K562 (cell line): ENCODE data around the gene PPP4C. TPM values are rescaled to one million over a fixed set of nuclear protein-coding genes. Genes with fewer than 3 reads are reported as not detected.

Experiments
- ATAC-seq: fragments of 200-7000 bp; cut with Tn5 transposase; 3 replicates; pipeline ENCODE4 v1.9.1; 2020; ENCODE audit warnings: moderate library complexity
- BruUV-seq: library from RNA; stranded (reverse); fragments of 400-500 nt; replicated peaks from 2 replicates; lab custom pipeline; 2021; lab: Mats Ljungman, UMichigan
- CTCF ChIA-PET: fragments of 300-600 bp; formaldehyde crosslinking; extraction: SDS; loops from one replicate; lab custom pipeline; 2021; ENCODE audit warnings: low intra/inter-chr PET ratio; lab: Yijun Ruan, JAX
- POLR2A ChIA-PET: fragments of 300-600, 350-650 bp; sonication (Branson Sonifier 250); formaldehyde crosslinking; extraction: SDS; loops from one replicate; lab custom pipeline; 2021; ENCODE audit warnings: antibody characterized with exemption, inconsistent platforms; lab: Yijun Ruan, JAX
- DNase-seq, 4 experiments: peaks; one replicate each; pipeline versions ENCODE4 v3.0.0 to v3.0.0-alpha.2; 2011 to 2018; ENCODE audit warnings: low spot score in 3 of 4, mixed read lengths in 3 of 4; ENCODE audit errors: extremely low read depth in 1 of 4
- FAIRE-seq: peaks from 2 replicates; lab custom pipeline; 2011; peaks lifted over from hg19 to GRCh38; lab: Jason Lieb, UNC
- H2AFZ ChIP-seq: 2 replicates; pipeline ENCODE4 v1.6.0; 2011; ENCODE audit warnings: low read depth, low read length, control low read depth, inconsistent platforms
- H3K27ac ChIP-seq: fragments of 200-600 bp; 3 replicates; pipeline ENCODE4 v1.8.0; 2011; ENCODE audit warnings: low read depth, mild to moderate bottlenecking, control low read depth, inconsistent platforms, low read length, moderate library complexity, mixed read lengths; ENCODE audit errors: extremely low read depth
- H3K27me3 ChIP-seq, 2 experiments: fragments of 300-600 bp in 1 of 2; 2 replicates in 1 of 2; 3 replicates in 1 of 2; pipeline versions ENCODE4 v1.6.0 to v1.8.0; 2011; ENCODE audit warnings: inconsistent platforms in 2 of 2, low read length in 2 of 2, mild to moderate bottlenecking in 1 of 2, mixed read lengths in 1 of 2, moderate library complexity in 1 of 2; ENCODE audit not compliant: control insufficient read depth in 2 of 2, insufficient read depth in 2 of 2
- H3K36me3 ChIP-seq: fragments of 300-600 bp; 3 replicates; pipeline ENCODE4 v1.8.0; 2011; ENCODE audit warnings: mild to moderate bottlenecking, low read length, inconsistent platforms; ENCODE audit not compliant: control insufficient read depth, insufficient read depth
- H3K4me1 ChIP-seq, 2 experiments: fragments of 200-600 bp in 1 of 2; replicated peaks in 1 of 2; 2 replicates in 1 of 2; 3 replicates in 1 of 2; pipeline versions ENCODE4 v1.5.1 to v1.8.0; 2011; ENCODE audit warnings: inconsistent platforms in 2 of 2, low read length in 2 of 2, mild to moderate bottlenecking in 1 of 2, mixed read lengths in 1 of 2, moderate library complexity in 1 of 2; ENCODE audit not compliant: control insufficient read depth in 2 of 2, insufficient read depth in 2 of 2
- H3K4me2 ChIP-seq: 2 replicates; pipeline ENCODE4 v1.6.1; 2011; ENCODE audit warnings: low read length, control low read depth, inconsistent platforms, mixed read lengths; ENCODE audit not compliant: insufficient read depth
- H3K4me3 ChIP-seq: fragments of 200-600 bp; sonication (generic), shearing (Covaris generic); 2 replicates; pipeline ENCODE4 v1.5.1; 2016; ENCODE audit warnings: control low read depth, inconsistent platforms
- H3K79me2 ChIP-seq: fragments of 200-600 bp; 3 replicates; pipeline ENCODE4 v1.8.0; 2011; ENCODE audit warnings: low read length, inconsistent platforms; ENCODE audit not compliant: control insufficient read depth, insufficient read depth
- H3K9ac ChIP-seq, 2 experiments: 2 replicates each; pipeline versions ENCODE4 v1.6.0 to v1.6.1; 2011; ENCODE audit warnings: low read depth in 2 of 2, low read length in 2 of 2, control low read depth in 1 of 2, inconsistent platforms in 1 of 2, mild to moderate bottlenecking in 1 of 2, mixed read lengths in 1 of 2; ENCODE audit not compliant: insufficient read depth in 1 of 2
- H3K9me1 ChIP-seq: one replicate; pipeline ENCODE4 v1.6.0; 2011; ENCODE audit warnings: inconsistent platforms, mild to moderate bottlenecking, low read length, moderate library complexity; ENCODE audit not compliant: control insufficient read depth, insufficient read depth
- H3K9me3 ChIP-seq: replicated peaks from 2 replicates; pipeline ENCODE4 v1.5.1; 2011; ENCODE audit warnings: low read depth, low read length, inconsistent platforms; ENCODE audit not compliant: control insufficient read depth, insufficient read depth
- H4K20me1 ChIP-seq: replicated peaks from 2 replicates; pipeline ENCODE4 v1.6.1; 2011; ENCODE audit warnings: low read length, inconsistent platforms, mixed read lengths; ENCODE audit not compliant: control insufficient read depth, insufficient read depth
- CHD7 ChIP-seq: fragments of 200-600 bp; sonication (generic); IDR thresholded peaks from one replicate; pipeline ENCODE4 v1.6.1; 2012; ENCODE audit warnings: mild to moderate bottlenecking, low read depth, low read length, inconsistent platforms
- CTBP1 ChIP-seq: fragments of 450-650 bp; IDR thresholded peaks from 2 replicates; pipeline ENCODE4 v1.6.1; 2016; ENCODE audit warnings: borderline replicate concordance
- MAZ ChIP-seq, 2 experiments: fragments of 450-650 bp in 1 of 2; sonication (generic) in 1 of 2; formaldehyde crosslinking; IDR thresholded peaks in 1 of 2; conservative IDR thresholded peaks in 1 of 2; 2 replicates each; pipeline versions ENCODE4 v1.4.0 to v1.5.0; 2020; ENCODE audit warnings: mild to moderate bottlenecking in 1 of 2, missing genetic modification reagents in 1 of 2
- MTA2 ChIP-seq: fragments of 450-650 bp; IDR thresholded peaks from 2 replicates; pipeline ENCODE4 v1.6.1; 2016; ENCODE audit warnings: low read depth
- MTF1 ChIP-seq: fragments of 250-450 bp; sonication (Bioruptor Pico); IDR thresholded peaks from 2 replicates; pipeline ENCODE4 v1.9.0; 2021; ENCODE audit warnings: moderate library complexity, mild to moderate bottlenecking, inconsistent platforms, borderline replicate concordance
- RBM17 ChIP-seq: fragments of 200-400 bp; formaldehyde crosslinking; IDR thresholded peaks from 2 replicates; pipeline ENCODE4 v1.6.1; 2017; ENCODE audit warnings: low read depth, mild to moderate bottlenecking, low read length, borderline replicate concordance
- ZNF121 ChIP-seq: sonication (generic); formaldehyde crosslinking; conservative IDR thresholded peaks from 2 replicates; pipeline ENCODE4 v1.8.0; 2022; ENCODE audit warnings: missing genetic modification reagents
- WGBS: fragments of 100-300 bp; shearing (Covaris generic); methylation state at CpG from one replicate; pipeline ENCODE4 v1.1.6; 2016; ENCODE audit warnings: low coverage, mixed read lengths; ENCODE audit not compliant: insufficient coverage; ENCODE audit errors: missing lambda C conversion rate; 5-methylcytosine and 5-hydroxymethylcytosine counted together
- in situ Hi-C: fragments of 300-500 bp; cut with MboI; formaldehyde crosslinking; loops from 4 replicates; pipeline ENCODE4 v1.15.0; 2018; ENCODE audit warnings: inconsistent platforms, mixed read lengths
- intact Hi-C: fragments of 100-400 bp; cut with micrococcal nuclease; formaldehyde crosslinking; loops from 2 replicates; pipeline ENCODE4 v1.14.2; 2022
- polyA plus RNA-seq, 8 experiments: library from polyadenylated mRNA; depleted of rRNA in 4 of 8; stranded (reverse) in 5 of 8; unstranded in 3 of 8; fragments of >200 nt; fragmentation: Nextera tagmentation in 2 of 8; fragmentation: Illumina TruSeq in 1 of 8; extraction: Ambion mirVana in 2 of 8; extraction: Trizol in 1 of 8; gene quantifications; 2 replicates each; pipeline versions ENCODE4 v1.2.1 to v1.2.3, GENCODE V29; 2011 to 2014; ENCODE audit warnings: inconsistent platforms in 1 of 8, missing spikeins in 1 of 8
- total RNA-seq, 7 experiments: library from RNA; depleted of rRNA in 6 of 7; stranded (reverse); fragments of >200 nt in 6 of 7; fragmentation: Illumina TruSeq in 2 of 7; extraction: Trizol in 2 of 7; gene quantifications; 2 replicates each; pipeline versions ENCODE4 v1.2.1 to v1.2.3, GENCODE V29; 2011 to 2021; ENCODE audit warnings: low replicate concordance in 1 of 7

Gene PPP4C
- total and polyA plus RNA-seq, 9 of the 15 experiments (the other 6 are each of a cell fraction or from before 2014, with no cell fraction given), result 3.5 to 183 (median 131) TPM

- TF ChIP-seq CTBP1, result no peak
Observed at GRCh38 chr16:30028438-30029076, 47.2 kb upstream of the PPP4C start (continued).

DNA sequence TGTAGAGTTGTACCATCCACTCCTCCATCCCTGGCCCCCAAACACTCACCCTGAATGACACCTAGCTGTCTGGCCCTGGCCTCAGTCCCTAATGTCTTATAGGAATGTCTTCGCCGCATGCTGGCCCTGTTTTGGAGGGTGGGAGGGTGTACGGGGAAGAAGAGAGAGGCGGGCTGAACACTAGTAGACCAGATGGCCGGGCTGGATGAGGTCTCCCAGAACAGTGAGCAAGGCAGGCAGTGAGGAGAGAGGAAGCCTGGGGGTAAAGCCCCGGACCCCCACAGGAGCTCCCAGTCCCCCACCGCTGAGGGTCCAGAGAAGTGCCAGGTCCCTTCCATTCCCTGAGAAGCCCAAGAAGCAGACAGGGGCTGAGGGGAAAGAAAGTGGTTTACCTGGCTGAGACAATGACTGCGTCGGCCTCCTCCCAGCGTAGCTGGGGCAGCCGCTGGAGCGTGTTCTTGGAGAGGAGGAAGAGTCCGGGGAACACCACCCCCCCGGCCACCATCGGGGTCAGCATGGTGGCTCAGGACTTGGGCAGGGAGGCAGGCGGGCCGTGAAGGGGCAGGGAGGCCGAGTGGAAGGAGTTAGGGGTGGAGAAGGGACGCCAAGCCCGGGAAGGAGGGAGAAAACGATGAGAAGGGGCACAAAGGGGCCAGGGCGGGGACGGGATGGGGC lies 45.6 kb upstream of the PPP4C start:
- Histone ChIP-seq H3K4me2 (no peak overlapping the region), H3K27ac (no peak overlapping the region), H3K9ac (no peak overlapping the region), H3K27me3 (peaks cover 16 to 67% of the 10 kb centered on the region in 2 experiments; a peak in 4 of 5 replicates), H4K20me1 (peaks cover 13% of the 10 kb centered on the region; the same call in 1 of the 2 replicates)
- WGBS, result 21% methylated on average over 6 of the region's 23 CpGs
- no TSS peak for BruUV-seq
- in situ Hi-C loops, result no loop called here
- ChIA-PET POLR2A (interaction anchor here (0.6 kb wide), 1 partner anchor 47 kb away, joined by 3 read pairs; no protein-coding TSS in a partner anchor), CTCF (no interaction called here)
- ATAC-seq (no peak), DNase-seq (no peak)
- TF ChIP-seq RBM17 (no peak), MTA2 (no peak), CHD7 (no peak), MAZ (CRISPR knock-in tag; conservative IDR thresholded peaks at IDR 0.05 in 1 of 2, IDR thresholded peaks at IDR 0.05 in 1 of 2) (no peak), MTF1 (CRISPR knock-in tag) (no peak), ZNF121 (no peak)
- TF ChIP-seq, all 486 proteins: peak for 0
- Histone ChIP-seq H2AFZ (no peak overlapping the region), H3K36me3 (no peaks in the 10 kb centered on the region), H3K9me1 (peaks cover 4% of the 10 kb centered on the region), H3K4me3 (no peak overlapping the region), H3K9me3 (no peaks in the 10 kb centered on the region), H3K79me2 (no peaks in the 10 kb centered on the region), H3K4me1 (peaks cover 0 to 31% of the 10 kb centered on the region in 2 experiments; a peak in 2 of 5 replicates)
- intact Hi-C loops, result no loop called here
- FAIRE-seq, result no peak
